Caco-2 (cell line): Measurements from ENCODE around the gene SIAH2. TPM values are rescaled to one million over a fixed set of nuclear protein-coding genes. Genes with fewer than 3 reads are reported as not detected.

ENCODE experiments used
- Bru-seq: library from RNA; stranded (reverse); fragments of 400-500 nt; gene quantifications from one replicate; lab custom pipeline; 2021; lab: Mats Ljungman, UMichigan
- BruChase-seq, 2 experiments: library from RNA; stranded (reverse); fragments of 400-500 nt; gene quantifications; one replicate each; lab custom pipeline; 2021; lab: Mats Ljungman, UMichigan
- BruUV-seq: library from RNA; stranded (reverse); fragments of 400-500 nt; replicated peaks from 2 replicates; lab custom pipeline; 2021; lab: Mats Ljungman, UMichigan
- CTCF ChIA-PET: fragments of 300-600 bp; sonication (Branson Sonifier 250); formaldehyde crosslinking; loops from one replicate; lab custom pipeline; 2022; ENCODE audit warnings: antibody characterized with exemption; lab: Charles Lee
- POLR2A ChIA-PET: fragments of 300-600 bp; sonication (Branson Sonifier 250); formaldehyde crosslinking; loops from one replicate; lab custom pipeline; 2022; ENCODE audit warnings: antibody characterized with exemption; lab: Charles Lee
- DNase-seq, 2 experiments: peaks; one replicate each; pipeline versions ENCODE4 v3.0.0 to v3.0.0-alpha.2; 2020 to 2022
- H3K27me3 ChIP-seq: replicated peaks from 2 replicates; pipeline ENCODE4 v1.6.0; 2011; ENCODE audit warnings: low read length; ENCODE audit not compliant: control insufficient read depth, insufficient read depth
- H3K36me3 ChIP-seq: 2 replicates; pipeline ENCODE4 v1.5.1; 2011; ENCODE audit warnings: low read length; ENCODE audit not compliant: control insufficient read depth, insufficient read depth
- H3K4me1 ChIP-seq: fragments of 250-450 bp; sonication (Bioruptor Pico); 2 replicates; pipeline ENCODE4 v1.5.1; 2020; ENCODE audit warnings: mild to moderate bottlenecking
- H3K4me3 ChIP-seq: 2 replicates; pipeline ENCODE4 v1.5.1; 2011; ENCODE audit warnings: low read depth, mild to moderate bottlenecking, control low read depth, low read length
- H3K9me3 ChIP-seq: fragments of 250-450 bp; sonication (Bioruptor Pico); 2 replicates; pipeline ENCODE4 v1.5.1; 2020; ENCODE audit warnings: mild to moderate bottlenecking, moderate library complexity
- H3K27ac Mint-ChIP-seq: one replicate; pipeline ENCODE4 v1.8.0; 2022; ENCODE audit warnings: mixed read lengths; ENCODE audit not compliant: unreplicated experiment
- H3K27me3 Mint-ChIP-seq: one replicate; pipeline ENCODE4 v1.8.0; 2022; ENCODE audit warnings: mixed read lengths; ENCODE audit not compliant: insufficient read depth, unreplicated experiment
- H3K36me3 Mint-ChIP-seq: one replicate; pipeline ENCODE4 v1.8.0; 2022; ENCODE audit warnings: mild to moderate bottlenecking, mixed read lengths; ENCODE audit not compliant: insufficient read depth, unreplicated experiment
- H3K4me1 Mint-ChIP-seq: one replicate; pipeline ENCODE4 v1.8.0; 2022; ENCODE audit warnings: low read depth, mixed read lengths; ENCODE audit not compliant: unreplicated experiment
- H3K4me3 Mint-ChIP-seq: one replicate; pipeline ENCODE4 v1.8.0; 2022; ENCODE audit warnings: mild to moderate bottlenecking, moderate library complexity, mixed read lengths; ENCODE audit not compliant: unreplicated experiment
- H3K9me3 Mint-ChIP-seq: one replicate; pipeline ENCODE4 v1.8.0; 2022; ENCODE audit warnings: mixed read lengths; ENCODE audit not compliant: unreplicated experiment
- intact Hi-C: fragments of 100-400 bp; cut with micrococcal nuclease; formaldehyde crosslinking; loops from one replicate; pipeline ENCODE4 v1.10.0; 2022; ENCODE audit not compliant: unreplicated experiment
- long read RNA-seq: library from polyadenylated mRNA; stranded (forward); transcript quantifications from one replicate; pipeline ENCODE4 v2.0.0, GENCODE V29; 2022
- total RNA-seq: library from RNA; stranded (reverse); gene quantifications from 2 replicates; pipeline ENCODE4 v1.2.3, GENCODE V29; 2022
- TF ChIP-seq, protein P1 (sequence below), 2 experiments: fragments of 200-600 bp in 1 of 2; IDR thresholded peaks; 1 replicate in 1 of 2; 2 replicates in 1 of 2; pipeline versions ENCODE4 v1.5.1 to v1.8.0; 2011 to 2022; ENCODE audit warnings: antibody characterized with exemption in 1 of 2, control low read depth in 1 of 2, inconsistent platforms in 1 of 2, low read depth in 1 of 2, low read length in 1 of 2, mild to moderate bottlenecking in 1 of 2, moderate library complexity in 1 of 2; ENCODE audit not compliant: insufficient read depth in 1 of 2, severe bottlenecking in 1 of 2, unreplicated experiment in 1 of 2

SIAH2 gene, protein sequence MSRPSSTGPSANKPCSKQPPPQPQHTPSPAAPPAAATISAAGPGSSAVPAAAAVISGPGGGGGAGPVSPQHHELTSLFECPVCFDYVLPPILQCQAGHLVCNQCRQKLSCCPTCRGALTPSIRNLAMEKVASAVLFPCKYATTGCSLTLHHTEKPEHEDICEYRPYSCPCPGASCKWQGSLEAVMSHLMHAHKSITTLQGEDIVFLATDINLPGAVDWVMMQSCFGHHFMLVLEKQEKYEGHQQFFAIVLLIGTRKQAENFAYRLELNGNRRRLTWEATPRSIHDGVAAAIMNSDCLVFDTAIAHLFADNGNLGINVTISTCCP
- total RNA-seq (25.6 and 31.8 TPM in 2 replicates), Bru-seq, nascent RNA (percentile 77 among the genes with signal in this experiment), BruChase-seq, experiment 1, labeled RNA remaining after a 2-hour chase (percentile 80 among the genes with signal in this experiment), BruChase-seq, experiment 2, labeled RNA remaining after a 6-hour chase (percentile 70 among the genes with signal in this experiment)
- long read RNA-seq, transcript SIAH2-201 (2 exons, 2,517 nt) = major isoform, 95 of 101 reads
- long read RNA-seq, partial matches to known transcripts = 0 of 101 reads
- long read RNA-seq, other reads (novel, unspliced or antisense) = 6 of 101 reads

DNA sequence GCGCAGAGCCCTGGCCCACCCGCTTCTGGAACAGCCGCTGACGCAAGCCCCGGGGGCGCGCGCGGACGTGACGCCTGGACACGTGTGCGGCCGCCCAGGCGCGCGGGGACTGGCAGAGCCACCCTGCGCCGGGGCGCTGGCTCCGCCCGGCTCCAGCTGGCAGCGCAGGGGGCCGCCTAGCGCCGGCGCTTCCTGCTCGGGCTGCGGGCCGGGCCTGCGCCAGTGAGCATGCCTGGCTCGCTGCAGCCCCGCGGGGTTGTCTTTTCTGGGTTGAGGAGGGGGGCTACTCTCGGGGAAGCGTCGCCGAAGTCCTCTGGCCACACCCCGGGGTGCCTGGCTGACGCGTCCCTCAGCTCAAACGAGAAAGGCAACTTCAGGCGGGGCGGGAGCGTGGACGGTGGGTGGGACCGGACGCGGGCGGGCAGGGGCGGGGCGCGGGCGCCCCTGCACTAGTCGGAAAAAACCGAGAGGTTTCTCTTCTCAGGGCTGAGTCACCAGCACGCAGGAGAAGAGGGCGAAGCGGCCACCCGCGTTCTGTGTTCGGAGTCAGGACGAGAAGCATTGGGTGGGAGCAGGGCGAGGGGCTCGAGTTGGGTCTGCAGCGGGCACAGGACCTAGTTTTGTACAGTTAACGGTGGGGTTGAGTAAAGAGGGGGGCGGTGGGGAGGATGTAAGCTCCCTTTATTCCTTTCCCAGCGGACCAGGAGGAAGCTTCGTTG lies at the start of gene SIAH2:
Gene SIAH2, minus strand, starts transcription at position 48 of the 719 bp plus-strand sequence. CDS start 320 bp downstream, outside the sequence.
- CTCF ChIA-PET = interaction anchor here (0.7 to 1.2 kb wide), 7 partner anchors 13 to 542 kb away, joined by 3 to 7 read pairs (median 3); partner anchors contain the start of gene ERICH6
- H3K4me1 ChIP-seq = peaks cover 35% of the 10 kb centered on the region
- DNase-seq = peak; percentile 91 to 92

DNA sequence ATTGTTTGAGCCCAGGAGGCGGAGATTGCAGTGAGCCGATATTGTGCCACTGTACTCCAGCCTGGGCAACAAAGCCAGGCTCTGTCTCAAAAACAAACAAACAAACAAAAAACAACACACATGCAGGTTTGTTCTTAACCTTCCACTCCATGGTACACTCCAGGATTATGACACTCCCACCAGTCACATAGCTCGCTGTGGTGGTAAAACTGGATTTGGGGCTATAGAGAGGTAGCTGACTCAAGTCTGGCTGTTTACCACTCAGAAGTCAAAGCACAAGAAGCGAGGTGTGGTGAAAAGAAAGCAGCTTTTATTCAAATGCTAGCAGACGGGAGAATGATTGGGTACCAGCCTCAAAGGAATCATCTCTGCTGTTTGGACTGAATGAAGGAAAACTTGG lies 49.0 kb upstream of the SIAH2 start:
- DNase-seq = no peak
- POLR2A ChIA-PET = no interaction called here
- no peaks in the 10 kb centered on the region for H3K4me1 Mint-ChIP-seq
- intact Hi-C loops = no loop called here
- TF ChIP-seq, protein P1, sequence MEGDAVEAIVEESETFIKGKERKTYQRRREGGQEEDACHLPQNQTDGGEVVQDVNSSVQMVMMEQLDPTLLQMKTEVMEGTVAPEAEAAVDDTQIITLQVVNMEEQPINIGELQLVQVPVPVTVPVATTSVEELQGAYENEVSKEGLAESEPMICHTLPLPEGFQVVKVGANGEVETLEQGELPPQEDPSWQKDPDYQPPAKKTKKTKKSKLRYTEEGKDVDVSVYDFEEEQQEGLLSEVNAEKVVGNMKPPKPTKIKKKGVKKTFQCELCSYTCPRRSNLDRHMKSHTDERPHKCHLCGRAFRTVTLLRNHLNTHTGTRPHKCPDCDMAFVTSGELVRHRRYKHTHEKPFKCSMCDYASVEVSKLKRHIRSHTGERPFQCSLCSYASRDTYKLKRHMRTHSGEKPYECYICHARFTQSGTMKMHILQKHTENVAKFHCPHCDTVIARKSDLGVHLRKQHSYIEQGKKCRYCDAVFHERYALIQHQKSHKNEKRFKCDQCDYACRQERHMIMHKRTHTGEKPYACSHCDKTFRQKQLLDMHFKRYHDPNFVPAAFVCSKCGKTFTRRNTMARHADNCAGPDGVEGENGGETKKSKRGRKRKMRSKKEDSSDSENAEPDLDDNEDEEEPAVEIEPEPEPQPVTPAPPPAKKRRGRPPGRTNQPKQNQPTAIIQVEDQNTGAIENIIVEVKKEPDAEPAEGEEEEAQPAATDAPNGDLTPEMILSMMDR (IDR thresholded peaks at IDR 0.05; ENCODE audit: insufficient read depth in 1 of 2, low read depth in 1 of 2, low read length in 1 of 2, severe bottlenecking in 1 of 2, unreplicated experiment in 1 of 2) = no peak
- no TSS peak for BruUV-seq
- H3K9me3 Mint-ChIP-seq = no peaks in the 10 kb centered on the region
- Histone ChIP-seq H3K4me3 (no peak overlapping the region), H3K36me3 (no peaks in the 10 kb centered on the region), H3K27me3 (no peaks in the 10 kb centered on the region), H3K9me3 (no peaks in the 10 kb centered on the region), H3K4me1 (no peaks in the 10 kb centered on the region)
- no peak overlapping the region for H3K27ac Mint-ChIP-seq
- H3K4me3 Mint-ChIP-seq = no peak overlapping the region
- H3K27me3 Mint-ChIP-seq = peaks cover 7% of the 10 kb centered on the region
- no peaks in the 10 kb centered on the region for H3K36me3 Mint-ChIP-seq
- CTCF ChIA-PET = no interaction called here

More for the DNA sequence above, at the start of gene SIAH2:
- no peaks in the 10 kb centered on the region for H3K9me3 Mint-ChIP-seq
- no TSS peak for BruUV-seq
- H3K36me3 ChIP-seq = no peaks in the 10 kb centered on the region
- H3K4me3 ChIP-seq = peak within 1 kb of the TSS; percentile 95
- H3K27me3 ChIP-seq = no peaks in the 10 kb centered on the region
- peak within 1 kb of the TSS; percentile 96 for H3K27ac Mint-ChIP-seq
- no peaks in the 10 kb centered on the region for H3K9me3 ChIP-seq
- peaks cover 7% of the 10 kb centered on the region for H3K4me1 Mint-ChIP-seq
- intact Hi-C loops = loop anchor here (1.0 to 5.0 kb wide), 2 partner anchors 26 to 161 kb away; partner anchors contain the start of gene SELENOT
- TF ChIP-seq, protein P1 (IDR thresholded peaks at IDR 0.05; ENCODE audit: insufficient read depth in 1 of 2, low read depth in 1 of 2, low read length in 1 of 2, severe bottlenecking in 1 of 2, unreplicated experiment in 1 of 2) = no peak
- H3K4me3 Mint-ChIP-seq = peak within 1 kb of the TSS; percentile 89
- peaks cover 22% of the 10 kb centered on the region for H3K36me3 Mint-ChIP-seq
- POLR2A ChIA-PET = interaction anchor here (0.6 to 3.3 kb wide), 9 partner anchors 8 to 1453 kb away, joined by 3 to 18 read pairs (median 4); partner anchors contain the start of genes ERICH6 and SELENOT
- H3K27me3 Mint-ChIP-seq = no peaks in the 10 kb centered on the region

DNA sequence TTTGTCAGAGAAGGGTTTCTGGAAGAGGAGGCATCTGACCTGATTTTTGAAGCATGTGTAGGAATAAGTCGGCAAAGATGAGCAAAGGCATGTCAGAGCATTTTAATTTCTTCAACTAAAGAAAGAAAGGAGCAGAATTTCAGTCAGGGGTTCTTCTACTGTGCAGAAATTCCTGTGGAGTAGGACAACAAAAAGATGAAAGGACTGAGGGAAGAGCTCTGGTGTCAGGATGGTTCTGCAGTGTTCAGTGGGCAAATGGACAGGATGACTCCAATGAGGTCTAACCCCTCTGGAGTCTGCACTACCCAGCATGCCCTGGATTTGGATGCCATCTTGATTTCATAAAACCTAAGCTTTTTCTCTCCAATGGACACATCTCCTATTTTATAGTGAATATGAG lies 47.7 kb upstream of the SIAH2 start:
- H3K4me1 Mint-ChIP-seq = no peaks in the 10 kb centered on the region
- DNase-seq = no peak
- H3K9me3 Mint-ChIP-seq = no peaks in the 10 kb centered on the region
- no TSS peak for BruUV-seq
- intact Hi-C loops = no loop called here
- no peaks in the 10 kb centered on the region for H3K36me3 ChIP-seq
- peaks cover 11% of the 10 kb centered on the region for H3K27me3 Mint-ChIP-seq
- ChIA-PET POLR2A (no interaction called here), CTCF (no interaction called here)
- H3K4me3 Mint-ChIP-seq = no peak overlapping the region
- no peak overlapping the region for H3K27ac Mint-ChIP-seq
- H3K9me3 ChIP-seq = no peaks in the 10 kb centered on the region
- no peaks in the 10 kb centered on the region for H3K36me3 Mint-ChIP-seq
- H3K4me3 ChIP-seq = no peak overlapping the region
- no peaks in the 10 kb centered on the region for H3K4me1 ChIP-seq
- TF ChIP-seq, protein P1 (IDR thresholded peaks at IDR 0.05; ENCODE audit: insufficient read depth in 1 of 2, low read depth in 1 of 2, low read length in 1 of 2, severe bottlenecking in 1 of 2, unreplicated experiment in 1 of 2) = no peak
- no peaks in the 10 kb centered on the region for H3K27me3 ChIP-seq
